HEK293 (cell line): Measurements from ENCODE around the gene C16orf46.

Experiments
- CTCF ChIA-PET: fragments of 350-600 bp; formaldehyde crosslinking; extraction: SDS; loops from one replicate; lab custom pipeline; 2021; ENCODE audit warnings: antibody characterized with exemption; lab: Yijun Ruan, JAX
- POLR2A ChIA-PET: fragments of 300-600 bp; formaldehyde crosslinking; extraction: SDS; loops from one replicate; lab custom pipeline; 2020; ENCODE audit warnings: antibody characterized with exemption, inconsistent platforms; lab: Yijun Ruan, JAX
- H3K27ac ChIP-seq: fragments of 200-500 bp; sonication (Bioruptor generic); 2 replicates; pipeline ENCODE4 v1.5.1; 2014; ENCODE audit warnings: low read depth, low read length, control low read depth, inconsistent platforms; ENCODE audit errors: extremely low read depth
- H3K36me3 ChIP-seq, 2 experiments: fragments of 200-500 bp in 1 of 2; sonication (Bioruptor generic) in 1 of 2; 1 replicate in 1 of 2; 2 replicates in 1 of 2; pipeline ENCODE4 v1.5.1; 2014 to 2017; ENCODE audit warnings: inconsistent platforms in 2 of 2, low read length in 2 of 2; ENCODE audit not compliant: control insufficient read depth in 2 of 2, insufficient read depth in 1 of 2
- H3K4me1 ChIP-seq: fragments of 200-500 bp; sonication (Bioruptor generic); 2 replicates; pipeline ENCODE4 v1.5.1; 2014; ENCODE audit warnings: mild to moderate bottlenecking, low read length, inconsistent platforms; ENCODE audit not compliant: control insufficient read depth, insufficient read depth
- H3K4me3 ChIP-seq: 2 replicates; pipeline ENCODE4 v1.5.1; 2011; ENCODE audit warnings: low read depth, mild to moderate bottlenecking, control low read depth, low read length, moderate library complexity
- H3K9me3 ChIP-seq: fragments of 200-500 bp; sonication (Bioruptor generic); 2 replicates; pipeline ENCODE4 v1.5.1; 2014; ENCODE audit warnings: low read depth, low read length, inconsistent platforms; ENCODE audit not compliant: control insufficient read depth, insufficient read depth
- FEZF1 ChIP-seq: fragments of 450-650 bp; formaldehyde crosslinking; IDR thresholded peaks from 2 replicates; pipeline ENCODE4 v1.5.1; 2016; ENCODE audit warnings: missing biosample characterization, missing genetic modification characterization
- KLF9 ChIP-seq: fragments of 450-650 bp; formaldehyde crosslinking; IDR thresholded peaks from 2 replicates; pipeline ENCODE4 v1.5.1; 2016; ENCODE audit warnings: missing biosample characterization, missing genetic modification characterization, low read depth
- SP7 ChIP-seq: fragments of 450-650 bp; formaldehyde crosslinking; IDR thresholded peaks from 2 replicates; pipeline ENCODE4 v1.5.1; 2016; ENCODE audit warnings: missing biosample characterization, missing genetic modification characterization
- ZFHX2 ChIP-seq: fragments of 450-650 bp; formaldehyde crosslinking; conservative IDR thresholded peaks from 2 replicates; pipeline ENCODE4 v1.5.1; 2016; ENCODE audit warnings: missing biosample characterization, missing genetic modification characterization
- ZFP37 ChIP-seq: fragments of 450-650 bp; formaldehyde crosslinking; IDR thresholded peaks from 2 replicates; pipeline ENCODE4 v1.5.1; 2016; ENCODE audit warnings: missing biosample characterization, missing genetic modification characterization
- ZIC2 ChIP-seq: fragments of 450-650 bp; formaldehyde crosslinking; IDR thresholded peaks from 2 replicates; pipeline ENCODE4 v1.5.1; 2016; ENCODE audit warnings: missing biosample characterization, missing genetic modification characterization
- ZNF239 ChIP-seq: fragments of 450-650 bp; formaldehyde crosslinking; IDR thresholded peaks from 2 replicates; pipeline ENCODE4 v1.5.1; 2016; ENCODE audit warnings: missing biosample characterization, missing genetic modification characterization
- ZNF341 ChIP-seq: fragments of 450-650 bp; formaldehyde crosslinking; IDR thresholded peaks from 2 replicates; pipeline ENCODE4; 2016; ENCODE audit warnings: low read depth, missing biosample characterization, missing genetic modification characterization
- ZNF37A ChIP-seq: fragments of 450-650 bp; IDR thresholded peaks from 2 replicates; pipeline ENCODE4 v1.5.1; 2018; ENCODE audit warnings: missing biosample characterization, missing genetic modification characterization
- ZNF391 ChIP-seq: fragments of 450-650 bp; formaldehyde crosslinking; IDR thresholded peaks from 2 replicates; pipeline ENCODE4 v1.5.1; 2016; ENCODE audit warnings: low read depth, missing biosample characterization, missing genetic modification characterization, borderline replicate concordance
- ZNF510 ChIP-seq: fragments of 450-650 bp; formaldehyde crosslinking; IDR thresholded peaks from 2 replicates; pipeline ENCODE4 v1.5.1; 2018; ENCODE audit warnings: mild to moderate bottlenecking, missing genetic modification characterization, missing biosample characterization; ENCODE audit not compliant: insufficient replicate concordance
- ZNF529 ChIP-seq: fragments of 450-650 bp; formaldehyde crosslinking; IDR thresholded peaks from 2 replicates; pipeline ENCODE4 v1.5.1; 2017; ENCODE audit warnings: missing genetic modification characterization, missing biosample characterization; ENCODE audit not compliant: insufficient replicate concordance
- ZNF629 ChIP-seq: fragments of 450-650 bp; formaldehyde crosslinking; IDR thresholded peaks from 2 replicates; pipeline ENCODE4 v1.5.1; 2017; ENCODE audit warnings: missing biosample characterization, missing genetic modification characterization
- ZNF704 ChIP-seq: fragments of 450-650 bp; formaldehyde crosslinking; IDR thresholded peaks from 2 replicates; pipeline ENCODE4 v1.5.1; 2016; ENCODE audit warnings: missing biosample characterization, missing genetic modification characterization
- ZNF707 ChIP-seq: fragments of 450-650 bp; formaldehyde crosslinking; IDR thresholded peaks from 2 replicates; pipeline ENCODE4 v1.5.1; 2016; ENCODE audit warnings: missing biosample characterization, missing genetic modification characterization
- TF ChIP-seq, protein P1 (sequence below): fragments of 450-650 bp; IDR thresholded peaks from 2 replicates; pipeline ENCODE4 v1.5.1; 2018; ENCODE audit warnings: missing biosample characterization, mild to moderate bottlenecking, missing genetic modification characterization
- TF ChIP-seq, protein P2 (sequence below): fragments of 450-650 bp; formaldehyde crosslinking; IDR thresholded peaks from 2 replicates; pipeline ENCODE4 v1.5.1; 2017; ENCODE audit warnings: missing biosample characterization, missing genetic modification characterization
- TF ChIP-seq, protein P3 (sequence below): fragments of 450-650 bp; formaldehyde crosslinking; IDR thresholded peaks from 2 replicates; pipeline ENCODE4 v1.5.1; 2016; ENCODE audit warnings: missing biosample characterization, missing genetic modification characterization
- TF ChIP-seq, protein P4 (sequence below): fragments of 450-650 bp; formaldehyde crosslinking; IDR thresholded peaks from 2 replicates; pipeline ENCODE4 v1.5.1; 2016; ENCODE audit warnings: missing biosample characterization, missing genetic modification characterization

The C16orf46 gene

DNA sequence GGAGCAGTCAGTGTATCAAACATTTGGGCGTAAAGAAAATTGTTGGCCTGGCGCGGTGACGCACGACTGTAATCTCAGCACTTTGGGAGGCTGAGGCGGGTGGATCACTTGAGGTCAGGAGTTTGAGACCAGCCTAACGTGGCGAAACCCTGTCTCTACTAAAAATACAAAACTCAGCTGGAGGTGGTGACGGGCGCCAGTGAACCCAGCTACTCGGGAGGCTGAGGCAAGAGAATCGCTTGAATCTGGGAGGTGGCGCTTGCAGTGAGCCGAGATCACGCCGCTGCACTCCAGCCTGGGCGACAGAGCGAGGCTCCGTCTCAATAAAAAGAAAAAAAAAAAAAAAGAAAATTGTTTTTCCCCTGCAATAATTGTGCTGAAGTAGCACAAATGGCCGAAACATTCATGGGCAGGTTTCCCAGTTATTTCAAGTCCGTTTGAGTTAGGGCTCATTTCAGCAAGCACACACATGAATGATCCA is 17.8 kb upstream of the C16orf46 start:
- H3K9me3 ChIP-seq, result no peaks in the 10 kb centered on the region
- no peak overlapping the region for H3K27ac ChIP-seq
- CTCF ChIA-PET, result interaction anchor here (1.3 kb wide), 1 partner anchor 59 kb away, joined by 4 read pairs; the partner anchor contains the start of gene ATMIN
- H3K4me1 ChIP-seq, result no peaks in the 10 kb centered on the region
- H3K4me3 ChIP-seq, result no peak overlapping the region; the same call in 1 of the 2 replicates
- H3K36me3 ChIP-seq, result peaks cover 0 to 13% of the 10 kb centered on the region in 2 experiments; a peak in 2 of 3 replicates
- no peak for TF ChIP-seq ZNF629 (tag by site-specific recombination)
- TF ChIP-seq, protein P1, sequence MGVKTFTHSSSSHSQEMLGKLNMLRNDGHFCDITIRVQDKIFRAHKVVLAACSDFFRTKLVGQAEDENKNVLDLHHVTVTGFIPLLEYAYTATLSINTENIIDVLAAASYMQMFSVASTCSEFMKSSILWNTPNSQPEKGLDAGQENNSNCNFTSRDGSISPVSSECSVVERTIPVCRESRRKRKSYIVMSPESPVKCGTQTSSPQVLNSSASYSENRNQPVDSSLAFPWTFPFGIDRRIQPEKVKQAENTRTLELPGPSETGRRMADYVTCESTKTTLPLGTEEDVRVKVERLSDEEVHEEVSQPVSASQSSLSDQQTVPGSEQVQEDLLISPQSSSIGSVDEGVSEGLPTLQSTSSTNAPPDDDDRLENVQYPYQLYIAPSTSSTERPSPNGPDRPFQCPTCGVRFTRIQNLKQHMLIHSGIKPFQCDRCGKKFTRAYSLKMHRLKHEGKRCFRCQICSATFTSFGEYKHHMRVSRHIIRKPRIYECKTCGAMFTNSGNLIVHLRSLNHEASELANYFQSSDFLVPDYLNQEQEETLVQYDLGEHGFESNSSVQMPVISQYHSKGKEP (tag by site-specific recombination), result no peak
- TF ChIP-seq, protein P2, sequence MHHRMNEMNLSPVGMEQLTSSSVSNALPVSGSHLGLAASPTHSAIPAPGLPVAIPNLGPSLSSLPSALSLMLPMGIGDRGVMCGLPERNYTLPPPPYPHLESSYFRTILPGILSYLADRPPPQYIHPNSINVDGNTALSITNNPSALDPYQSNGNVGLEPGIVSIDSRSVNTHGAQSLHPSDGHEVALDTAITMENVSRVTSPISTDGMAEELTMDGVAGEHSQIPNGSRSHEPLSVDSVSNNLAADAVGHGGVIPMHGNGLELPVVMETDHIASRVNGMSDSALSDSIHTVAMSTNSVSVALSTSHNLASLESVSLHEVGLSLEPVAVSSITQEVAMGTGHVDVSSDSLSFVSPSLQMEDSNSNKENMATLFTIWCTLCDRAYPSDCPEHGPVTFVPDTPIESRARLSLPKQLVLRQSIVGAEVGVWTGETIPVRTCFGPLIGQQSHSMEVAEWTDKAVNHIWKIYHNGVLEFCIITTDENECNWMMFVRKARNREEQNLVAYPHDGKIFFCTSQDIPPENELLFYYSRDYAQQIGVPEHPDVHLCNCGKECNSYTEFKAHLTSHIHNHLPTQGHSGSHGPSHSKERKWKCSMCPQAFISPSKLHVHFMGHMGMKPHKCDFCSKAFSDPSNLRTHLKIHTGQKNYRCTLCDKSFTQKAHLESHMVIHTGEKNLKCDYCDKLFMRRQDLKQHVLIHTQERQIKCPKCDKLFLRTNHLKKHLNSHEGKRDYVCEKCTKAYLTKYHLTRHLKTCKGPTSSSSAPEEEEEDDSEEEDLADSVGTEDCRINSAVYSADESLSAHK (tag by site-specific recombination), result no peak
- TF ChIP-seq ZIC2, result no peak
- no peak for TF ChIP-seq ZFHX2 (tag by site-specific recombination)
- no peak for TF ChIP-seq FEZF1 (tag by site-specific recombination)
- TF ChIP-seq, protein P3, sequence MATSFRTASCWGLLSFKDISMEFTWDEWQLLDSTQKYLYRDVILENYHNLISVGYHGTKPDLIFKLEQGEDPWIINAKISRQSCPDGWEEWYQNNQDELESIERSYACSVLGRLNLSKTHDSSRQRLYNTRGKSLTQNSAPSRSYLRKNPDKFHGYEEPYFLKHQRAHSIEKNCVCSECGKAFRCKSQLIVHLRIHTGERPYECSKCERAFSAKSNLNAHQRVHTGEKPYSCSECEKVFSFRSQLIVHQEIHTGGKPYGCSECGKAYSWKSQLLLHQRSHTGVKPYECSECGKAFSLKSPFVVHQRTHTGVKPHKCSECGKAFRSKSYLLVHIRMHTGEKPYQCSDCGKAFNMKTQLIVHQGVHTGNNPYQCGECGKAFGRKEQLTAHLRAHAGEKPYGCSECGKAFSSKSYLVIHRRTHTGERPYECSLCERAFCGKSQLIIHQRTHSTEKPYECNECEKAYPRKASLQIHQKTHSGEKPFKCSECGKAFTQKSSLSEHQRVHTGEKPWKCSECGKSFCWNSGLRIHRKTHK (tag by site-specific recombination), result no peak
- TF ChIP-seq ZNF239 (tag by site-specific recombination), result no peak
- no peak for TF ChIP-seq SP7 (tag by site-specific recombination)
- TF ChIP-seq, protein P4, sequence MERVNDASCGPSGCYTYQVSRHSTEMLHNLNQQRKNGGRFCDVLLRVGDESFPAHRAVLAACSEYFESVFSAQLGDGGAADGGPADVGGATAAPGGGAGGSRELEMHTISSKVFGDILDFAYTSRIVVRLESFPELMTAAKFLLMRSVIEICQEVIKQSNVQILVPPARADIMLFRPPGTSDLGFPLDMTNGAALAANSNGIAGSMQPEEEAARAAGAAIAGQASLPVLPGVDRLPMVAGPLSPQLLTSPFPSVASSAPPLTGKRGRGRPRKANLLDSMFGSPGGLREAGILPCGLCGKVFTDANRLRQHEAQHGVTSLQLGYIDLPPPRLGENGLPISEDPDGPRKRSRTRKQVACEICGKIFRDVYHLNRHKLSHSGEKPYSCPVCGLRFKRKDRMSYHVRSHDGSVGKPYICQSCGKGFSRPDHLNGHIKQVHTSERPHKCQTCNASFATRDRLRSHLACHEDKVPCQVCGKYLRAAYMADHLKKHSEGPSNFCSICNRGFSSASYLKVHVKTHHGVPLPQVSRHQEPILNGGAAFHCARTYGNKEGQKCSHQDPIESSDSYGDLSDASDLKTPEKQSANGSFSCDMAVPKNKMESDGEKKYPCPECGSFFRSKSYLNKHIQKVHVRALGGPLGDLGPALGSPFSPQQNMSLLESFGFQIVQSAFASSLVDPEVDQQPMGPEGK (tag by site-specific recombination), result no peak
- TF ChIP-seq ZNF37A (tag by site-specific recombination), result no peak
- no peak for TF ChIP-seq KLF9 (tag by site-specific recombination)
- TF ChIP-seq ZNF391 (tag by site-specific recombination), result no peak
- TF ChIP-seq ZNF341 (tag by site-specific recombination), result no peak
- no peak for TF ChIP-seq ZNF707
- TF ChIP-seq ZNF704 (tag by site-specific recombination), result no peak
- POLR2A ChIA-PET, result interaction anchor here (0.7 to 1.8 kb wide), 2 partner anchors 11 to 18 kb away, joined by 3 to 4 read pairs; partner anchors contain the start of gene C16orf46

- POLR2A ChIA-PET, result no interaction called here
- Histone ChIP-seq H3K9me3 (no peaks in the 10 kb centered on the region), H3K27ac (no peak overlapping the region), H3K36me3 (peaks cover 3 to 38% of the 10 kb centered on the region in 2 experiments; a peak in 2 of 3 replicates), H3K4me1 (no peaks in the 10 kb centered on the region), H3K4me3 (no peak overlapping the region)
- CTCF ChIA-PET, result no interaction called here
- TF ChIP-seq ZNF510 (no peak), ZFP37 (tag by site-specific recombination) (no peak), ZNF704 (tag by site-specific recombination) (no peak), ZNF529 (tag by site-specific recombination) (no peak)
Observed at GRCh38 chr16:81088836-81089235, 11.8 kb upstream of the C16orf46 start.
